ENCODE data around the gene RBM38. TPM values are rescaled to one million over a fixed set of nuclear protein-coding genes. Genes with fewer than 3 reads are reported as not detected.
"Not testable (repeated sequence)": the region's sequence is repeated elsewhere in the genome, so short reads cannot be mapped to it uniquely, and the experiment has no call there.

RBM38 gene
- total and polyA plus RNA-seq, 10 of the 15 experiments (the other 5 are each of a cell fraction or from before 2014, with no cell fraction given), result 0.32 to 118 (median 25.2) TPM

DNA sequence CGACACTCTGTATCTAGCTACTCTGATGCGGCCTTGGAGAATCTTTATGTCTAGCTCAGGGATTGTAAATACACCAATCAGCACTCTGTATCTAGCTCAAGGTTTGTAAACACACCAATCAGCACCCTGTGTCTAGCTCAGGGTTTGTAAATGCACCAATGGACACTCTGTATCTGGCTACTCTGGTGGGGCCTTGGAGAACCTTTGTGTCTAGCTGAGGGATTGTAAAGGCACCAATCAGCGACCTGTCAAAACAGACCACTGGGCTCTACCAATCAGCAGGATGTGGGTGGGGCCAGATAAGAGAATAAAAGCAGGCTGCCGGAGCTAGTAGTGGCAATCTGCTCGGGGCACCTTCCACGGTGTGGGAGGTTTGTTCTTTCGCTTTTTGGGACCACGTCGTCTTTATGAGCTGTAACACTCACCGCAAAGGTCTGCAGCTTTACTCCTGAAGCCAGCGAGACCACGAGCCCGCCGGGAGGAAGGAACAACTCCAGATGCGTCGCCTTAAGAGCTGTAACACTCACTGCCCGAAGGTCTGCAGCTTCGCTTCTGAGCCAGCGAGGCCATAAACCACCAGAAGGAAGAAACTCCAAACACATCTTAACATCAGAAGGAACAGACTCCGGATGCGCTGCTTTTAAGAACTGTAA lies 42.1 kb upstream of the RBM38 start:
- SMC1A ChIA-PET (ENCODE audit: uncharacterized antibody, unreplicated experiment), result interaction anchor here (0.9 to 1.5 kb wide), 2 partner anchors 14 to 144 kb away, joined by 3 to 4 read pairs; no protein-coding TSS in a partner anchor
- in situ Hi-C loops (cut with MboI), result not testable (repeated sequence)

DNA sequence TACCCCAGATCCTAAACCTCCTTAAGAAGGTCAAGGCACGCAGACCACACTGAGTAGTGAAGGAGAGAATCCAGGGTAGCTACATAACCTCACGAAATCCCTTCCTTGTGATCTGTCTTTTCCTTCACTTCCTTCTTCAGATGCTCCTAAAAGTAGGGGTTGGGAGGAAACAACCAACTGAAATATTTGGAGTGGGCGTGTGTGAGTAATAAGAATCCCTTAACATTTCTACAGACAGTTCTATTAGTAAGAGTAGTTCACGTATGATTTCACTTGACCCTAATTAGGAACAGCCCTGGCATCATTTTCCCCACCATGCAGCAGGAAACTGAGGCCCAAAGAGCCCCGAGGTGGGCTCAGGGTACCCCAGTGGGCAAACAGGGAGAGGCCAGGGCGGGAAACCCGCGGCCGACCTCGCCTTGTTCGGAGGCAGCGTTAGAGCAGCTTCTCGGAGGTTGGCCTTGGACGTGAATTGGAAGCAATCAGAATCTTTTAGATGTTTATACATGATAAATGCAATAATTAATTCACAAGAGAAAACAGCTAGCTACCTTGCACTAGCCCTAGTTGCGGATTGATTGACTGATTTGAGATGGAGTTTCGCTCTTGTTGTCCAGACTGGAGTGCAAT lies 41.0 kb upstream of the RBM38 start:
- Histone ChIP-seq H3K9ac (ENCODE audit: control insufficient read depth, insufficient read depth, low read length) (no peak overlapping the region), H3K27me3 (replicated peaks in 1 of 2; ENCODE audit: control insufficient read depth in 2 of 2, insufficient read depth in 2 of 2, low read length in 1 of 2) (no peaks in the 10 kb centered on the region), H3K4me2 (ENCODE audit: control insufficient read depth, insufficient read depth) (no peak overlapping the region), H2AFZ (ENCODE audit: control insufficient read depth, low read depth, low read length) (no peak overlapping the region), H3K4me1 (ENCODE audit: control insufficient read depth, insufficient read depth, low read length) (peaks cover 4% of the 10 kb centered on the region; the same call in 1 of the 2 replicates), H3K27ac (ENCODE audit: control insufficient read depth, insufficient read depth) (no peak overlapping the region), H3K36me3 (ENCODE audit: control insufficient read depth in 2 of 2, insufficient read depth in 2 of 2, low read length in 1 of 2) (peaks cover 0 to 4% of the 10 kb centered on the region in 2 experiments; a peak in 1 of 4 replicates), H4K20me1 (ENCODE audit: control insufficient read depth, insufficient read depth) (no peaks in the 10 kb centered on the region), H3K9me3 (replicated peaks; ENCODE audit: control insufficient read depth, insufficient read depth, low read length) (no peaks in the 10 kb centered on the region), H3K4me3 (no peak overlapping the region), H3K79me2 (ENCODE audit: control insufficient read depth, insufficient read depth, low read length) (peaks cover 26% of the 10 kb centered on the region)
- BruUV-seq (replicated peaks), result no TSS peak
- no peak for TF ChIP-seq PML (IDR thresholded peaks at IDR 0.05; ENCODE audit: low read length)
- no peak for TF ChIP-seq NR2C2 (IDR thresholded peaks at IDR 0.05; ENCODE audit: borderline replicate concordance, control insufficient read depth, insufficient read length, low read depth)
- ATAC-seq, result no peak
- SMC1A ChIA-PET (ENCODE audit: uncharacterized antibody, unreplicated experiment), result interaction anchor here (0.9 kb wide), 1 partner anchor 17 kb away, joined by 4 read pairs; no protein-coding TSS in a partner anchor
- CTCF ChIA-PET, result interaction anchor here (1.5 to 1.8 kb wide), 5 partner anchors 11 to 800 kb away, joined by 3 to 8 read pairs (median 5); no protein-coding TSS in a partner anchor
- DNase-seq (ENCODE audit: low read depth, low spot score), result no peak
- FAIRE-seq, result no peak
- intact Hi-C loops (cut with micrococcal nuclease; ENCODE audit: unreplicated experiment), result no loop called here
- POLR2A ChIA-PET, result interaction anchor here (0.6 kb wide), 1 partner anchor 1552 kb away, joined by 3 read pairs; no protein-coding TSS in a partner anchor
- in situ Hi-C loops (cut with MboI), result no loop called here
- RAD21 ChIA-PET (ENCODE audit: unreplicated experiment), result interaction anchor here (1.5 kb wide), 1 partner anchor 263 kb away, joined by 3 read pairs; no protein-coding TSS in a partner anchor
- WGBS (ENCODE audit: insufficient coverage, insufficient replicate concordance, low lambda C conversion rate, missing lambda C conversion rate), result 78% methylated on average over 16 of the region's 16 CpGs

More for the DNA sequence above, 42.1 kb upstream of the RBM38 start:
- WGBS (ENCODE audit: insufficient coverage, insufficient replicate concordance, low lambda C conversion rate, missing lambda C conversion rate), result 85% methylated on average over 19 of the region's 21 CpGs
- H3K9me3 ChIP-seq (replicated peaks; ENCODE audit: control insufficient read depth, insufficient read depth, low read length); BruUV-seq (replicated peaks); H3K9ac ChIP-seq (ENCODE audit: control insufficient read depth, insufficient read depth, low read length); H3K27ac ChIP-seq (ENCODE audit: control insufficient read depth, insufficient read depth); H3K4me1 ChIP-seq (ENCODE audit: control insufficient read depth, insufficient read depth, low read length); H2AFZ ChIP-seq (ENCODE audit: control insufficient read depth, low read depth, low read length); H3K4me2 ChIP-seq (ENCODE audit: control insufficient read depth, insufficient read depth); FAIRE-seq; DNase-seq (ENCODE audit: low read depth, low spot score); H3K4me3 ChIP-seq; H3K36me3 ChIP-seq (ENCODE audit: control insufficient read depth in 2 of 2, insufficient read depth in 2 of 2, low read length in 1 of 2); H3K27me3 ChIP-seq (replicated peaks in 1 of 2; ENCODE audit: control insufficient read depth in 2 of 2, insufficient read depth in 2 of 2, low read length in 1 of 2); intact Hi-C loops (cut with micrococcal nuclease; ENCODE audit: unreplicated experiment); H4K20me1 ChIP-seq (ENCODE audit: control insufficient read depth, insufficient read depth); ATAC-seq; POLR2A ChIA-PET: not testable (repeated sequence)
- CTCF ChIA-PET, result interaction anchor here (0.7 to 3.4 kb wide), 12 partner anchors 10 to 1499 kb away, joined by 3 to 12 read pairs (median 4); no protein-coding TSS in a partner anchor
- RAD21 ChIA-PET (ENCODE audit: unreplicated experiment), result interaction anchor here (0.6 to 1.5 kb wide), 3 partner anchors 16 to 262 kb away, joined by 3 to 5 read pairs (median 3); no protein-coding TSS in a partner anchor
- peaks cover 26% of the 10 kb centered on the region for H3K79me2 ChIP-seq (ENCODE audit: control insufficient read depth, insufficient read depth, low read length)
- peak; percentile 26; the same call in 1 of the 2 replicates for TF ChIP-seq NFYB (IDR thresholded peaks at IDR 0.05; ENCODE audit: insufficient read depth, low read depth, low read length)
- TF ChIP-seq POLR2A (IDR thresholded peaks at IDR 0.05; ENCODE audit: low read depth, low read length), result peak; percentile 67

DNA sequence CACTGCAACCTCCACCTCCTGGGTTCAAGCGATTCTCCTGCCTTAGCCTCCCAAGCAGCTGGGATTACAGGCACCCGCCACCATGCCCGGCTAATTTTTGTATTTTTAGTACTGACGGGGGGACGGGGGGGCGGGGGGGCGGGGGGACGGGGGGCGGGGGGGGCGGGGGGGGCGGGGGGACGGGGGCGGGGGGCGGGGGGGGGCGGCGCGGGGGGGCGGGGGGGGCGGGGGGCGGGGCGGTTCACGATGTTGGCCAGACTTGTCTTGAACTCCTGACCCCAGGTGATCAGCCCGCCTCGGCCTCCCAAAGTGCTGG lies 40.5 kb upstream of the RBM38 start:
- DNase-seq (ENCODE audit: low read depth, low spot score), result peak; percentile 69
- FAIRE-seq; BruUV-seq (replicated peaks); H3K9me3 ChIP-seq (replicated peaks; ENCODE audit: control insufficient read depth, insufficient read depth, low read length); H3K36me3 ChIP-seq (ENCODE audit: control insufficient read depth in 2 of 2, insufficient read depth in 2 of 2, low read length in 1 of 2); RAD21 ChIA-PET (ENCODE audit: unreplicated experiment); H3K27me3 ChIP-seq (replicated peaks in 1 of 2; ENCODE audit: control insufficient read depth in 2 of 2, insufficient read depth in 2 of 2, low read length in 1 of 2); intact Hi-C loops (cut with micrococcal nuclease; ENCODE audit: unreplicated experiment); H4K20me1 ChIP-seq (ENCODE audit: control insufficient read depth, insufficient read depth); SMC1A ChIA-PET (ENCODE audit: uncharacterized antibody, unreplicated experiment); CTCF ChIA-PET; in situ Hi-C loops (cut with MboI); ATAC-seq; H3K4me1 ChIP-seq (ENCODE audit: control insufficient read depth, insufficient read depth, low read length): not testable (repeated sequence)
- Histone ChIP-seq H3K9ac (ENCODE audit: control insufficient read depth, insufficient read depth, low read length) (peak overlapping the region; percentile 73), H3K4me2 (ENCODE audit: control insufficient read depth, insufficient read depth) (peak overlapping the region; percentile 92), H3K4me3 (peak overlapping the region; percentile 96), H3K27ac (ENCODE audit: control insufficient read depth, insufficient read depth) (peak overlapping the region; percentile 86), H3K79me2 (ENCODE audit: control insufficient read depth, insufficient read depth, low read length) (peaks cover 26% of the 10 kb centered on the region), H2AFZ (ENCODE audit: control insufficient read depth, low read depth, low read length) (peak overlapping the region; percentile 90)
- 14% methylated on average over 4 of the region's 24 CpGs for WGBS (ENCODE audit: insufficient coverage, insufficient replicate concordance, low lambda C conversion rate, missing lambda C conversion rate)
- POLR2A ChIA-PET, result interaction anchor here (0.6 kb wide), 1 partner anchor 1552 kb away, joined by 3 read pairs; no protein-coding TSS in a partner anchor

Measured in GM12878 (cell line).